Mesenteric fat pad (tissue), 1 donor: ENCODE results near the gene KCTD8. TPM values are rescaled to one million over a fixed set of nuclear protein-coding genes. Genes with fewer than 3 reads are reported as not detected.
"Not testable (repeated sequence)": the region's sequence is repeated elsewhere in the genome, so short reads cannot be mapped to it uniquely, and the experiment has no call there.

ENCODE experiments used
- DNase-seq: peaks from one replicate; pipeline ENCODE4 v3.0.0-alpha.2; 2020; ENCODE audit warnings: low spot score
- total RNA-seq: library from RNA; stranded (reverse); fragmentation: NEBNext Ultra II Directional; extraction: Animal tissue kit (Norgen Biotek cat#: 25700); gene quantifications from one replicate; pipeline ENCODE4 v1.2.1, GENCODE V29; 2021
- donor health status: DM: yes; HTN: yes; CAD: no.

The KCTD8 gene
- total RNA-seq, 1 donor from 2014 or later, result not detected

DNA sequence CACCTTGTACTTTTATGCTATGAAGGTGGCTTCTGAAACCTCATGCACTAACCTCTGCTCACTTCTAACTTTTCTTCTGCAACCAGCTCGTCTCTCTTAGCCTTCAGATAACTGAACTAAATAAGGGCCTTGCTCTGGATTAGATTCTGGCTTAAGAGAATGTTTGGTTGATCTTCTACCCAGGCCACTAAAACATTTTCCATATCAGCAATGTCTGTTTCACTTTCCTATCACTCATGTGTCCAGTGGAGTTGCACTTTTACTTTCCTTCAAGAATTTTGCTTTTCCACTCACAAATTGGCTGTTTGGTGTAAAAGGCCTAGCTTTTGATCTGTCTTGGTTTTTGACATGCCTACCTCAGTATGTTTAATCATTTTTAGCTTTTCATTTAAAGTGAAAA, 105.8 kb downstream of the KCTD8 start:
- DNase-seq, result no peak

DNA sequence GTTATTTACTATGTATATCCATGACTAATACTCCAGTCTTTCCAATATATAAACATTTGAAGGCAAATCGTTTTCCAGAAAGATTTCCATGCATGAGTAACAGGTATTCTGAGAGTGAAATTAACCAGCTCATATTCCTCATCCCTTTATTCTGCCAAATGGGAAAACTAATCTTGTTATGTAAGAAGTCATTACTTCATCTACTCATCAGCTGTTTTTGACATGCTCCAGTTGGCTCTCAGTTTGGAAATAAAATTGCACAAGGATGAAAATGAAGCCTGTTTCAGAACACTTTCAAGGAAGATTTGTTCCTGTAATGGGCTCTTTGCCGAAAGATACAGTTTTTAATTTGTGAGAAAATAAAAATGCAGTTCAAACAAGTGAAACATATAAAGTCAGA, 121.9 kb downstream of the KCTD8 start:
- DNase-seq, result no peak

DNA sequence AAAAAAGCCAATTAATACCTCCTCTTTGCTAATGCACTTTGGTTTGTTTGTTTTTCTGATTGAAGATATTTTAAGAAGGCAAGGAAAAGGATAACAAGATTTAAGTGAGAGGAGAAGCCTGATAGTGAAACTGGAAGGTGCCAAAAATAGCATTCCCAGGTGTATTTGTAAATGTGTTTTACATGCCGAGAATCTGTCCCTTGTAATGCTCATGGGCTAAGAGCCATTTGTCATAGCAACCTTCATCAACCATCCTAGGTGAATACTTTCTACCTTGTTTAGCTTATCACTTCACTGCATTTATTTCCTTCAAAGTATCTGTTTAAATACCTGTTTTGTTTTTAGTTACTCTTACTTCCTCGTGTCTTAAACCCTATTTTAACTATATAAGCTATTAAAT, 127.8 kb downstream of the KCTD8 start:
- no peak for DNase-seq

DNA sequence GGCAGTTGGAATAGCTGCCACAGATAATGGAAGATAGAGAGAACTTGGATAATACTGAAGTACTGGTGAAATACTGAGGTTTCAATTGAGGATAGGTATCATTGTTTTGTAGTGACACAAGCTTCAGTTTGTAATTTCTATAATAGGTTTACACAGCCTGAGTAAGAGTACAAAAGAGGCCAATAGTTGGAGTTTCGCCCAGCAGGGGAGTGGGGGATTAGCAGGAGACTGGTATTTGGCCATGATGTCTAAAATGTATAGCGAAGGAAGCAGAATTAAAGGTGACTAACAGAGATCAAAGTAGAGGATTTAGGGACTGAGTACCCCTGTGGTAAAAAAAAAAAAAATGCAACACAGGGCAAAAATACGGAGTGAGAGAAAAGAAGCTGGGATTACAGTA, 129.5 kb downstream of the KCTD8 start:
- no peak for DNase-seq

DNA sequence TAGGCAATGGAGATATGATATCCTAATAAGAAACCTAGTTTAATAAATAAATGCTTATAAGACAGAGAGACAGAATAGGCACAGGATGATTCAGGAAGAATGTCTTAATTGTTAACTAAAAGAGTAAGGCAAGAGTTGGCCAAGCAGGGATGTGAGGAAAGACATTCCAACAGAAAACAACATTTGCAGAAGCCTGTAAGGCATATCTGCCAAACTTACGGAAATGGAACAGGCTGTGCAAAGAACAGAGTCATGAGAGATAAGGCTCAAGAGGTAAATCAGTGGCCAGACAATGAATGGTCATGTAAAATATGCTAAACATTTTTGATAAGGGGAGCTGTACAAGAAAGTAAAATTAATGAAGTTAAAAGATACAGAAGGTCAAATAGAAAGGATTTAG, 134.9 kb downstream of the KCTD8 start:
- no peak for DNase-seq

DNA sequence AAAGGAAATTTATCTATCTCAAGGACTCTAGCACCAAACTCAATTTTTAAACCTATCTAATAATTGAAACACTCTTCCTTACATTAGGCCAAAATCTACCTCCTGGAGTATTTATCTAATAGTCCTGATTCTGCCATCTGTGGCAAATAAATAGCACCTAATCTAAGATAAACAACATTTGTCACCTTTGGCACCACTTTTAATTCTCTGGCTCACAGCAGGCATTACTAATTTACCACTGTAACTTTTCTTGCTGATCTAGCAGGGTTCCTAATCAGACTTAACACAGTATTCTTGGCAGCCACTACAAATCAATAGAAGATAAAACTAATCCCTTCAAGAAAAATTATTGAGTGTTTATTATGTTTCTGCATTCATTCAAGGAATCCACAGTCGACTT, 161.1 kb downstream of the KCTD8 start:
- DNase-seq, result no peak

DNA sequence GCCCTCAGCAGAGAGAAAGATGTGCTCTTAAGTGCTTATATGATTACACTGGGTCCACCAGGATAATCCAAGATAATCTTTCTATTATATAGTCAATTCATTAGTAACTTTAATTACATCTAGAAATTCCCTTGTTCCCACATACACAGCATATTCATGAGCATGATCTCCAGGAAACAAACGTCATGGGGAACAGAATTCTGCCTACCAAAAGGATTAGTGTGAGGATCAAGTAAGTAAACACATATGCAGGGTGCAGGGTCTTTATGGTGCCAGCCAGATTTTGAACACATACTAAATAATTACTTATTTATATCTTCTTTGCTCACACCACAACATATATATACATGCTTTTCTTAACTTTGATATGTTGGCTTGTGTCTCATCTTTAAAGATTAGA, 169.1 kb downstream of the KCTD8 start:
- DNase-seq, result no peak

DNA sequence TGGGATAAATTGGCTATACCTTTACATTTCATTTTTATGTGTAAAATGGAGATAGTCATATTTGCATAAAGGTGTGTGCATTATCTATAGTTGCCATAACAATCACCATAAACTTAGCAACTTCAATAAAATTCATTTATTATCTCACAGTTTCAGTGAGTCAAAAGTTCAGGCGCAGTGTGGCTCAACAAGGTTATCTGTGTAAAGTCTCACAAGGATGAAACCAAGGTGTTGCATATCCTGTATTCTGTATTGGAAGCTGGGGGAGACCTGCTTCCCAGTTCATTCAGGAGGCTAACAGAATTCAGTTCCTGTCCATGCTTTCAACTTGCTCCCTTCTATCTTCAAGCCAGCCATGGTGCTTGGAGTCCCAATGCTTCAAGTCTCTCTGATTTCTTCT, 169.5 kb downstream of the KCTD8 start:
- DNase-seq, result no peak

DNA sequence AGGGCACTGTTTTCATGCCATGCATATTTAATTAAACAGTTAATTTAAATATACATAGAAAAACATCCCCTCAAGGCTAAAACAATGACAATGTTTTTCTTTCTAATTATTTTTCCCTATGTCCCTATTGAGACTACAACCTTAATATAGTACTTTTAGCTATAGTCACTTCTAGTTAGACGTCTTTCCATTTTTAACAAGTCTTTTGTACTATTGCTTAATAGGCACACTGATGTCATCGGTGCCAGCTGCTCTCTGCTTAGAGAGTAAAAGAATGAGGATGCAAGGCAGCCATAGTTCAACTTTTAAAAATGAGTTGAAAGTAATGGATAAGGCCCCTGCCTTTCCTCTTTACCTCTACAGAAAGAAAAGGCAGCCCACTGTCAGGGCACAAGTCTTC, 191.1 kb downstream of the KCTD8 start:
- DNase-seq, result no peak

DNA sequence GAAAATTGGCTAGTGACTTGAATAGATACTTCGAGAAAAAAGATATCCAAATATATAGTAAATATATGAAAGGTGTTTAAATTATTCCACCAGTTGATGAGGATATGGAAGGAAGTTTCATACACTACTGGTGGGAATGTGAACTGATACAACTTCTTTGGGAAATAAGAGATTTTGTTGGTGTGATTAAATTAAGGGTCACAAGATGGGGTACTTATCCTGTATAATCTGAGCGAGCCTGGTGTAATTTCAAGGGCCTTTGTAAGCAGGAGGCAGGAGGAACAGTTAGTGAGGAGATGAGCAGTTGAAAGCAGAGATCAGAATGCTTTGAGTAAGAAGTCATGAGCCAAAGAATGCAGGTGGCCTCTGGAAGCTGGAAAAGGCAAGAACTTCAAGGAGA, 192.2 kb downstream of the KCTD8 start:
- DNase-seq, result no peak

DNA sequence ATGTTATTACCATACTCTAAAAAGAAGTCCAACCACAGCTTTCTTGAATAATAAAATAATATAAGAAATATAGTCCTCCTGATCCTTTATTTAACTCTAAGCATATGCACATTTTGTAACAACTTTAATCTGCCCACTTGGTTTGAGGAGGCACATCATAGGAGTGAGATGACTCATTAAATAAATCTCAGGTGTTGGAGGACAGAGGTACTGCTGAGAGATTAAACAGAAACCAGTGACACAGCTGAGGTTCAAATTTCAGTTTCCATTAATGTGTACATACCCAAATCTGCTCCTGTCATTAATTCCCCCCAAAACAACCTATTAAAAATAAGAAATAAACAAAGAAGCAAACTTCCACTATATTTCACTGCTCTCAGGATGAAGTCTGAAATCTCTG, 211.0 kb downstream of the KCTD8 start:
- DNase-seq, result no peak

DNA sequence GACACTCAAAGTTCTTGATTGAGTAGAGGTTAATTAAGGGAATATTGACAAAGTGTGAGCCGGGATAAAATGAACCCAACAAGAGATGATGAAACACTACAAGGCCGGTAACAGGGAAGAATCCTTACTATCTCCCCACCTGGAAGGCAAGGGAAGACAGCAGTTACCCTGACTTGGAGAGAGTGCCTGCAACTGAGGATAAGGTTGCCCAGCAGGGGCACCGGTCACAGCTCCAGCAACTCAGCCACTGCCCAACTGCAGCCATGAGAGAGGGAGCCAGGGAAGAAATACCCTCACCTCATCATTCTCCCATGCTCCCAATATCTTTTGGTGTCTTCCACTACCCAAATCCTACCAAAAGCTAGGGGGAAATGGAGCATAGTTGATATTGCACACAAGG, 212.7 kb downstream of the KCTD8 start:
- DNase-seq, result no peak

DNA sequence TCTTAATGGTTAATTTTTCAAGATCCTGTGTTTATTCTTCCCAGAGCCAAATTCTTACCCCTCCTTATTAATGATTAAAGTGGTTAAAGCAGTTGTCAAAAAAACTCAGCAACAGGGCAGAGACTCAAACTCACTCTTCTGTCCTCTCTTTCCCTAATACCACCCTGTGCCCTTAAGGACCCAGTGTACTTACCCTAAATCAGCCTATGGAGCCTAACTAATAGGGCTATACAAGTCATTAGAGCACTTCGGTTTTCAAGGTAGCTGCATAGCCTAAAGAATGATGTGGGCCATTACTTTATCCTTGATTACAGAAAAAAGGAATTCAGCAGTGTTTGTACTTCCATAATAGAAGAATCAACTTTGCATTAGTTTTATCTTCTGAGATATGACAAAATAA, 216.3 kb downstream of the KCTD8 start:
- no peak for DNase-seq

DNA sequence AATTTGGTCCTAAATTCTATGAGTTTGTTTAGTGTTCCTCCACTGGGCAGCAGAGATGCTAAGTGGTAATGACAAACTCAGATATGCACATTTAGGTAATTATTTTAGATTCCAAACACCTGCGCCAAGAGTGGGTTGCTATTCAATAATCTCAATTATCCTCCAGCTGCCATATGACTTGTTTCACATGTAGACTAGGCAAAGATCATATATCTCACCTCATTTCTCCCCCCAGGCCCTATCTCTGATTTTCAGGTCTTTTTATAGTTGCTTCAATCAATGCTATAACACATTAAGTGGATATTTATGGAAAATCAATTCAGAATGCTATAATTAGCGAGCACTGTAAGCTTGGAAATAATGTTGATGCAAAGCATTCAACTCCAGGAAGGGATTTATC, 217.6 kb downstream of the KCTD8 start:
- no peak for DNase-seq

DNA sequence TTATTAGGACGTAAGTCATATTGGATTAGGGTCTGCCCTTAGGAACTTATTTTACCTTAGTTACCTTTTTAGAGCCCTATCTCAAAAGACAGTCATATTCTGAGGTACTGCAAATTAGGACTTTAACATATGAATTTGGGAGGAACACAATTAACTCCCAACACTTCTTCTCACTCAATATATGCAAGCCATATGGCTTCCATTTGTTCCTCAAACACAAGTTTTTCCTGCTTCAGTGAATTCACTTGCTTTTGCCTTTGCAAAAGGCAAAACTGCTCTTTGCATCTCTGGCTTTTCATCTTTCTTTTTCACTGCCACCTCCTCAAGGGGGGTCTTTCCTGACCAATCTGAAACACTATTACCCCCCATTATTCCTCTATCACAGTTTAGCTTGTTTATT, 220.3 kb downstream of the KCTD8 start:
- DNase-seq, result no peak

DNA sequence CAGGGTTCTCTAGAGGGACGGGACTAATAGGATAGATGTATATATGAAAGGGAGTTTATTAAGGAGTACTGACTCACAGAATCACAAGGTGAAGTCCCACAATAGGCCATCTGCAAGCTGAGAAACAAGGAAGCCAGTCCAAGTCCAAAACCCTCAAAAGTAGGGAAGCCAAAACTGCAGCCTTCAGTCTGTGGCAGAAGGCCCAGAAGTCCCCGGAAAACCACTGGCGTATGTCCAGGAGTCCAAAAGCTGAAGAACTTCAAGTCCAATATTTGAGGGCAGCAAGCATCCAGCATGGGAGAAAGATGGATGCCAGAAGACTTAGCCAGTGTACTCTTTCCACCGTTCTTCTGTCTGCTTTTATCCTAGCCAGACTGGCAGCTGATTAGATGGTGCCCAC, 227.2 kb downstream of the KCTD8 start:
- no peak for DNase-seq

DNA sequence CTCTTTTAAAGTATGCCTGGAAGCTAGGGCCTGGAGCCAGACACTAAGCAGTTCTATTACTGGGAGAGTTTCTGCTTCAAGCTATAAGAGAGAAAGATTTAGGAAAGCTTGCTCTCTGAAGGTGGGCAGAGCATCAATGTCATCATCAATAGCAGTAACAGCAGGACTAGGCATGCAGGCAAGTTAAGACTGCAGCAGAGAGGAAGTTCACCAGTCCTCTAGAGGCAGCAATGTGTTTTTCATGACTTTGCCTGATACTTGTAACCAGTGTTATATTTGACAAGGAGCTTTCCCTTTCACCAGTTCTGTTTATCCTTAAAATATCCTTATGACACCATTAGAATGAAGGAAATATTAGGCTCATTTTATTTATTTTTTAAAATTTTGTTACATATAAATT, 237.9 kb downstream of the KCTD8 start:
- no peak for DNase-seq

DNA sequence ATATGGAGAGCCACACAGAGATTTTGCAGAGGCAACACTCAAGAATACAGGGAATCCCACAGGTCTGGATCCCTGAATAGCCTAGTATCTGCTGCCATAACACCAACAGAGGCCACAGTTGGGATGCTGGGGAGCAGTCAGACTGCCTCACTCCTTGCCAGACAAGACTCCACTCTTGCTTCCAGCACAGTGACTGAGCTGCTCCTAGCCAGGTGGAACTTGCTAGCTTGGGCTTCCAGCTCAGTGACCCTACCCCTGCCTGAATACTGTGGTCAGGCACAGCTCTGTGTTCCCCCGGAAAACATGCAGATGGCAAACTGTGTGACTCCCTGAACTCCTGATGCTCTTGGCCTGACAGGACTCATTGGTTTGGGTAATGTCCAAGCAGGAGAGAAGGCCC, 251.8 kb downstream of the KCTD8 start:
- DNase-seq, result no peak

DNA sequence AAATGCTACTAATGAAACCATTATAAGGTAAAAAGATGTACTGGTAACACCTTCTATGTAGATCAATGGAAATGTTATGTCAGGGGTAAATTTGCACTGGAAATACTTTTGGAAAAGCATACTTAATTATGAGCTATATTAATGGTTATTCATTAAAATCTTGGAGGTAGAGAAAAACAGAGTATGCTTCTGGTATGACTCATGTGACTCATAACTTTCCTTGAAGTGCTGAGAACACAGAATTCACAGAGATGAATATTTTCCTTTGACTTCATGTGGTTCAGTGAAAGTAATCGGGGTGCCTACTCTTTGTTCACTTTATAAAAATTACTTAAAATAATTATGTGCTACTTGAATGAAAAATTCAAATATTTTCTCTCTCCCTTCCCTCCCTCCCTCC, 254.2 kb downstream of the KCTD8 start:
- no peak for DNase-seq

DNA sequence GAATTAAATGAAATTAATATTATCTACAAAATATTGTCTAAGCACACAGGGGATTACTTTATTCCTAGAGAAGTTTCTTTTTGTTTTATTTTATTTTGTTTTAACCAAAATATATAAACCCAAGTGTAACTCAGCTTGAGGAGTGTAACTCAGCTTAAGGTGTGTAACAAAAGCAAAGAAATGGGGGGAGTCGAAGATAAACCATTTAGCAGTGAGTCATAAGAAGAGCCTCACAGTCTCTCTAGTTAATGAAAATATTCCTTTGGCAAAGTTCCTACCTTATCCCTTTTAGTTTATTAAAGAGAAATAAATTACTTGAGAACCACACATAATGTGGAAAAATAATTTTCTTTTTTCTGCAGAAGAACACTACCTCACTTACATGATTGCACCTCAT, 261.8 kb downstream of the KCTD8 start:
- no peak for DNase-seq

DNA sequence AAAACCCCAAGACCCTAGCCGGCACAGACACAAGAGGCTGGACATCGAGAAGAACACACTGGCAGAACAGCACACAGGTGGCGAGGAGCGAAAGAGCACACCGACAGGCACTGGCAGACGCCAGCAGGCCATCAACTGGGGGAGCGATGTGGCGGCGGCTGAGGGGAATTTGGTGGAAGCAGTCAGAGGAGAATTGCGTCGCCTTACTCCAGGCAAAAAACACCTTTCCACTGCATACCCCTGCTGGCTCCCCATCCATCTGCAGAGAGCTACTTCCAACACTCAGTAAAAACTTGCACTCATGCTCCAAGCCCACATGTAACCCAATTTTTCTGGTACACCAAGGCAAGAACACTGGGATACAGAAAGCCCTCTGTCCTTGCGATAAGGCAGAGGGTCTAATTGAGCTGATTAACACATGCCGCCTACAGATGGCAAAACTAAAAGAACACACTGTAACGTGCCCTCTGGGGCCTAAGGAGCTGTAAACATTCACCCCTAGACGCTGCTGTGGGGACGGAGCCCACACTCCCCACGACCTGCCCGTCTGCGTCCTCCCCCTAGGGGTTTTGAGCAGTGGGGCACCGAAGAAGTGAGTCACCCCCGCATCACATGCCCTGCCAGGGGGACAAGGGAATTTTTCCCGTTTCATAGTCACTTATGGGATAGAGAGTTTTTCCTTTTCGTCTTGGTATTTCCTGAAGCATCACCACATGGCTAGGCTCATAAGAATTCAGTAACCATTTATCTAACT, 262.3 kb downstream of the KCTD8 start:
- DNase-seq, result no peak

DNA sequence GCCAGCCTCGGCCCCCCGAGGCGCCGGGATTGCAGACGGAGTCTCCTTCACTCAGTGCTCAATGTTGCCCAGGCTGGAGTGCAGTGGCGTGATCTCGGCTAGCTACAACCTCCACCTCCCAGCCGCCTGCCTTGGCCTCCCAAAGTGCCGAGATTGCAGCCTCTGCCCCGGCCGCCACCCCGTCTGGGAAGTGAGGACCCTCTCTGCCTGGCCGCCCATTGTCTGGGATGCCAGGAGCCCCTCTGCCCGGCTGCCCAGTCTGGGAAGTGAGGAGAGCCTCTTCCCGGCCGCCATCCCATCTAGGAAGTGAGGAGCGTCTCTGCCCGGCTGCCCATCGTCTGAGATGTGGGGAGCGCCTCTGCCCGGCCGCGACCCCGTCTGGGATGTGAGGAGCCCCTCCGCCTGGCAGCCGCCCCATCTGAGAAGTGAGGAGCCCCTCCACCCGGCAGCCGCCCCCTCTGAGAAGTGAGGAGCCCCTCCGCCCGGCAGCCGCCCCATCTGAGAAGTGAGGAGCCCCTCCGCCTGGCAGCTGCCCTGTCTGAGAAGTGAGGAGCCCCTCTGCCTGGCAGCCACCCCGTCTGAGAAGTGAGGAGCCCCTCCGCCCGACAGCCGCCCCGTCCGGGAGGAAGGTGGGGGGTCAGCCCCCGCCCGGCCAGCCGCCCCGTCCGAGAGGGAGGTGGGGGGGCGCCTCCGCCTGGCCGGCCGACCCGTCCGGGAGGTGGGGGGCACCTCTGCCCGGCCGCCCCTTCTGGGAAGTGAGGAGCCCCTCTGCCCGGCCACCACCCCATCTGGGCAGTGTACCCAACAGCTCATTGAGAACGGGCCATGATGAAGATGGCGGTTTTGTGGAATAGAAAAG, 266.9 kb downstream of the KCTD8 start:
- DNase-seq, result not testable (repeated sequence)

DNA sequence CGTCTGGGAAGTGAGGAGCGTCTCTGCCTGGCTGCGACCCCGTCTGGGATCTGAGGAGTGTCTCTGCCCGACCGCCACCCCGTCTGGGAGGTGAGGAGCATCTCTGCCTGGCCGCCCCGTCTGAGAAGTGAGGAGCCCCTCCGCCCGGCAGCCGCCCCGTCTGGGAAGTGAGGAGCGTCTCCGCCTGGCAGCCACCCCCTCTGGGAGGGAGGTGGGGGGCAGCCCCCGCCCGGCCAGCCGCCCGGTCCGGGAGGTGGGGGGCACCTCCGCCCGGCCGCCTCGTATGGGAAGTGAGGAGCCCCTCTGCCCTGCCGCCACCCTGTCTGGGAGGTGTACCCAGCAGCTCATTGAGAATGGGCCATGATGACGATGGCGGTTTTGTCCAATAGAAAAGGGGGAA, 280.8 kb downstream of the KCTD8 start:
- not testable (repeated sequence) for DNase-seq
